Activated CD4-positive, alpha-beta T cell treated with anti-CD3 and anti-CD28 coated beads, Interleukin-2, amount 10 ng/mL, durations not matched to agents 24 days and 14 days (primary cell): ENCODE results near the gene SUGP2. TPM values are rescaled to one million over a fixed set of nuclear protein-coding genes. Genes with fewer than 3 reads are reported as not detected.
A peak's percentile ranks its signal among the peaks of the same experiment; 100 is the strongest.
"Not testable (repeated sequence)": the region's sequence is repeated elsewhere in the genome, so short reads cannot be mapped to it uniquely, and the experiment has no call there.

Experiments used
- DNase-seq: peaks from one replicate; pipeline ENCODE4 v3.0.0; 2022
- H3K27ac Mint-ChIP-seq: one replicate; pipeline ENCODE4 v1.8.0; 2022; ENCODE audit warnings: mild to moderate bottlenecking, mixed read lengths
- H3K27me3 Mint-ChIP-seq: one replicate; pipeline ENCODE4 v1.8.0; 2022; ENCODE audit warnings: mixed read lengths
- H3K36me3 Mint-ChIP-seq: one replicate; pipeline ENCODE4 v1.8.0; 2022; ENCODE audit warnings: low read depth, mild to moderate bottlenecking, mixed read lengths
- H3K4me1 Mint-ChIP-seq: one replicate; pipeline ENCODE4 v1.8.0; 2021; ENCODE audit warnings: mixed read lengths
- H3K4me3 Mint-ChIP-seq: one replicate; pipeline ENCODE4 v1.8.0; 2022; ENCODE audit warnings: mild to moderate bottlenecking, moderate library complexity, mixed read lengths
- H3K9me3 Mint-ChIP-seq: one replicate; pipeline ENCODE4 v1.8.0; 2021; ENCODE audit warnings: mixed read lengths
- intact Hi-C: fragments of 100-400 bp; cut with micrococcal nuclease; formaldehyde crosslinking; loops from one replicate; pipeline ENCODE4 v1.15.1; 2023
- total RNA-seq: library from RNA; stranded (reverse); gene quantifications from 2 replicates; pipeline ENCODE4 v1.2.3, GENCODE V29; 2022

The SUGP2 gene
- total RNA-seq, 1 donor from 2014 or later = 128 TPM

DNA sequence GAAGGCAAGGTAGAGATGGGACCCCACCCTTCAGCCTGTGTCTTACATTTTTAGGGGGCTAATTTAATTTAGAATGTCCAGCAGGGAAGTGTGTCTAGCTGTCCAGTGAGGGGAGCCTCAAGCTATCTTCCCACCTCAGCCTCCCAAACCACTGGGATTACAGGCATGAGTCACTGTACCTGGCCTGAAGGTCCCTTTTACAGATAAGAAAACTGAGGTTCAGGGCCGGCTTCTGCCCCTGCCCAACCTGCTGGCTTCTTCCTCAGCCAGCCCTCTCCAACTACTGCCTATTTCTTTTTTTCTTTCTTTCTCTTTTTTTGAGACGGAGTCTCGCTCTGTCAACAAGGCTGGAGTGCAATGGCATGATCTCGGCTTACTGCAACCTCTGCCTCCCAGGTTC, 72.9 kb downstream of the SUGP2 start:
- no peak for DNase-seq
- Mint-ChIP-seq H3K27me3 (peaks cover 6% of the 10 kb centered on the region), H3K4me3 (no peak overlapping the region), H3K4me1 (peaks cover 5% of the 10 kb centered on the region), H3K36me3 (no peaks in the 10 kb centered on the region), H3K27ac (no peak overlapping the region), H3K9me3 (no peaks in the 10 kb centered on the region)
- intact Hi-C loops = no loop called here

DNA sequence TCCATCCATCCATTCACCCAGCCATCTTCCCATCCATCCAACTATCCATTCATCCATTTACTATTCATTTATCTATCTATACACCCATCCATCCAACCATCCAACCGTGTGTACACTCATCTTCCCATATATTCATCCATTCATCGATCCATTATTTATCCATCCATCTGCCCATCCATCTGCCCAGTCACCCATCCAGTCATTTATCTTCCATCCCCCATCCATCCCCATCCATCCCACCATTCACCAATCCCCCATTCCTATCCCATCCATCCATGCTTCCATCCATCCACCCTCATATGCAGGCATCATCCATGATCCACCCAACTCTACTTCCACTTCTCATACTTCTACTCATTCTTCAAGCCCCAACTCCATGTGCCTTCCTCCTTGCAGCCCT, 78.3 kb downstream of the SUGP2 start:
- Mint-ChIP-seq H3K4me3 (no peak overlapping the region), H3K27me3 (no peaks in the 10 kb centered on the region), H3K9me3 (peaks cover 6% of the 10 kb centered on the region), H3K4me1 (no peaks in the 10 kb centered on the region), H3K36me3 (no peaks in the 10 kb centered on the region), H3K27ac (no peak overlapping the region)
- intact Hi-C loops = no loop called here
- no peak for DNase-seq

DNA sequence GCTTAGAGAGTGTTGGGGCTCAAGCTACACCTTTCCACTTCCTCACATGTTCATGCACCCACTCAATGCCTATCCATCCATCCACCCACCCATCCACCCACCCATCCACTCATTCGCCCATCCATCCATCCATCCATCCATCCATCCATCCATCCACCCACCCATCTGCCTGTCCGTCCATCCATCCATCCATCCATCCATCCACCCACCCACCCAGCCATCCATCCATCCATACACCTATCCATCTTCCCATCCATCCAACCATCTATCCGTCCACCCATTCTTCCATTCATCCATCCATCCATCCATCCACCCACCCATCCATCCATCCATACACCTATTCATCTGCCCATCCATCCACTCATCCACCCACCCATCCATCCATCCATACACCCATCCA, 79.2 kb downstream of the SUGP2 start:
- Mint-ChIP-seq H3K4me1 (no peaks in the 10 kb centered on the region), H3K4me3 (no peak overlapping the region), H3K9me3 (peaks cover 6% of the 10 kb centered on the region), H3K36me3 (no peaks in the 10 kb centered on the region), H3K27ac (no peak overlapping the region), H3K27me3 (no peaks in the 10 kb centered on the region)
- intact Hi-C loops = no loop called here
- DNase-seq = no peak

DNA sequence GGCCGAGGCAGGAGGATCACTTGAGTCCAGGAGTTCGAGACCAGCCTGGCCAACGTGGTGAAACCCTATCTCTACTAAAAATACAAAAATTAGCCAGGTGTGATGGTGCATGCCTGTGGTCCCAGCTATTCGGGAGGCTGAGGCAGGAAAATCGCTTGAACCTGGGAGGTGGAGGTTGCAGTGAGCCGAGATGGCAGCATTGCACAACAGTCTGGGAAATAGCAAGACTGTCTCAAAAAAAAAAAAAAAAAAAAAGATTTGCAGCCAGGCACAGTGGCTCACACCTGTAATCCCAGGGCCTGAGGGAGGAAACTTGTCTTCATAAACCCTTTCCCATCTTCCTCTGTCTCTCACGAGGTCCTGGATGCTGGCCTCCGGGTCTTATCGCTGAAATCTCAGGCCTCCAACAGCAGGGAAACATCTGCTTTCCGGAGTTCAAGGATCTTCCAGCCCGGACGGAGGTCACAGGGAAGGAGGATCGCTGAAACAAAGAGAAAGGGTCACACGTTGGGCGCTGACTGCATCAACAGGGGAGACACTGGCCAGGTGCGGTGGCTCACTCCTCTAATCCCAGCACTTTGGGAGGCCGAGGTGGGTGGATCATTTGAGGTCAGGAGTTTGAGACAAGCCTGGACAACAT, 80.8 kb downstream of the SUGP2 start:
- H3K27ac Mint-ChIP-seq, intact Hi-C loops, H3K9me3 Mint-ChIP-seq, H3K36me3 Mint-ChIP-seq, DNase-seq, H3K27me3 Mint-ChIP-seq, H3K4me1 Mint-ChIP-seq, H3K4me3 Mint-ChIP-seq: not testable (repeated sequence)

DNA sequence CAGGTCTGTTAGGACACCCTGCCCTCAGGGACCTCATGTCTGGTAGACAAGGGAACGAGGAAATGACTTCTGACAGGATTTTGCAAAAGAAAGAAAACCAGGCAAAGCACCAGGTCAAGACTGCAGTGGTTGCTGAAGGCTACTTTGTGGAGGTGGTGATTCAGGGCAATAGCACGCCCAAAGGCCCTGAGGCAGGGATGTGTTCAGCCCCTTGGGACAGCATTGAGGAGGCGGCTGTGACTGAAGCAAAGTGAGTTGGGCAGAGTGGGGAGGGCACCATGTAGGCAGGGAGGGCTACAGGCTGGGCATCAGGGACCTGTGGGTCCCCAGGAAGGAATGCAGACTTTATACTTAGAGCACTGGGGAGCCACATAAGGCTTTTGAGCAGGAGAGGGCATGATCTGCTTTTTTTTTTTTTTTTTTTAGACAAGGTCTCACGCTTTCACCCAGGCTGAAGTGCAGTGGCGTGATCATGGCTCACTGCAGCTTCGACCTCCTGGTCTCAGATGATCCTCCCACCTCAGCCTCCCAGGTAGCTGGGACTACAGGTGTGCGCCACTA, 81.5 kb downstream of the SUGP2 start:
- H3K27ac Mint-ChIP-seq = no peak overlapping the region
- no peak overlapping the region for H3K4me3 Mint-ChIP-seq
- H3K36me3 Mint-ChIP-seq = no peaks in the 10 kb centered on the region
- intact Hi-C loops = no loop called here
- peaks cover 6% of the 10 kb centered on the region for H3K9me3 Mint-ChIP-seq
- H3K4me1 Mint-ChIP-seq = no peaks in the 10 kb centered on the region
- DNase-seq = no peak
- no peaks in the 10 kb centered on the region for H3K27me3 Mint-ChIP-seq

DNA sequence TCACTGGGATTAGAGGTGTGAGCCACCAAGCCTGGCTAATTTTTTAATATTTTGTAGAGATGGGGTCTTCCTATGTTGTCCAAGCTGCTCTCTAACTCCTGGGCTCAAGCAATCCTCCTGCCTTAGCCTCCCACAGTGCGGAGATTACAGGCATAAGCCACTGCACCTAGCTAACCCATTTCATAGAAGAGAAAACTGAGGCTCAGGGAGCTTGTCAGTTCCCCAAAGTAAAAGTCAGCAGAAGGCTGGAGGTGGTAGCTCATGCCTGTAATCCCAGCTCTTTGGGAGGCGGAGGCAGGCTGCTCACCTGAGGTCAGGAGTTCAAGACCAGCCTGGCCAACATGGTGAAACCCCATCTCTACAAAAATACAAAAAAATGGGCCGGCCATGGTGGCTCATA, 83.5 kb downstream of the SUGP2 start:
- Mint-ChIP-seq H3K4me1 (no peaks in the 10 kb centered on the region), H3K27ac (no peak overlapping the region), H3K27me3 (peaks cover 3% of the 10 kb centered on the region), H3K36me3 (no peaks in the 10 kb centered on the region), H3K4me3 (no peak overlapping the region), H3K9me3 (peaks cover 2% of the 10 kb centered on the region)
- no peak for DNase-seq
- intact Hi-C loops = no loop called here

DNA sequence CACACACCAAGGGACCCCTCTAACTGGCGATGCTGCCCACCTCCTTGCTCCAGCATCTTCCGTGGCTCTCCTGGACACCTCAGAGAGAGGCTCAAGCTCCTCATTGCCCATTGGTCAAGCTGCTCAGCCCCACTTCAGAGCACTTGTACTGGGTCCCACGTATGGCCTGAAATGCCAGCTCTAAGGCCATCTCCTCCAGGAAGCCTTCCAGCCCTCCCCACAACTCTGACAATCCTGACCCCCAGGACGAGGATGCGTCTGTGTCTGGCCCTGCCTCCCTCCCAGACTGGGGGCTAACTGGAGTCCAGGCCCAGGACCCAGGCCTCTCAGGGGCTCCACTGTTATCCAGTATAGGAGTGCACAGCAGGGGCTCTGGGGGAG, 84.4 kb downstream of the SUGP2 start:
- no peak for DNase-seq
- no peak overlapping the region for H3K4me3 Mint-ChIP-seq
- intact Hi-C loops = no loop called here
- H3K27me3 Mint-ChIP-seq = peaks cover 3% of the 10 kb centered on the region
- H3K36me3 Mint-ChIP-seq = no peaks in the 10 kb centered on the region
- no peaks in the 10 kb centered on the region for H3K4me1 Mint-ChIP-seq
- no peak overlapping the region for H3K27ac Mint-ChIP-seq
- H3K9me3 Mint-ChIP-seq = no peaks in the 10 kb centered on the region

DNA sequence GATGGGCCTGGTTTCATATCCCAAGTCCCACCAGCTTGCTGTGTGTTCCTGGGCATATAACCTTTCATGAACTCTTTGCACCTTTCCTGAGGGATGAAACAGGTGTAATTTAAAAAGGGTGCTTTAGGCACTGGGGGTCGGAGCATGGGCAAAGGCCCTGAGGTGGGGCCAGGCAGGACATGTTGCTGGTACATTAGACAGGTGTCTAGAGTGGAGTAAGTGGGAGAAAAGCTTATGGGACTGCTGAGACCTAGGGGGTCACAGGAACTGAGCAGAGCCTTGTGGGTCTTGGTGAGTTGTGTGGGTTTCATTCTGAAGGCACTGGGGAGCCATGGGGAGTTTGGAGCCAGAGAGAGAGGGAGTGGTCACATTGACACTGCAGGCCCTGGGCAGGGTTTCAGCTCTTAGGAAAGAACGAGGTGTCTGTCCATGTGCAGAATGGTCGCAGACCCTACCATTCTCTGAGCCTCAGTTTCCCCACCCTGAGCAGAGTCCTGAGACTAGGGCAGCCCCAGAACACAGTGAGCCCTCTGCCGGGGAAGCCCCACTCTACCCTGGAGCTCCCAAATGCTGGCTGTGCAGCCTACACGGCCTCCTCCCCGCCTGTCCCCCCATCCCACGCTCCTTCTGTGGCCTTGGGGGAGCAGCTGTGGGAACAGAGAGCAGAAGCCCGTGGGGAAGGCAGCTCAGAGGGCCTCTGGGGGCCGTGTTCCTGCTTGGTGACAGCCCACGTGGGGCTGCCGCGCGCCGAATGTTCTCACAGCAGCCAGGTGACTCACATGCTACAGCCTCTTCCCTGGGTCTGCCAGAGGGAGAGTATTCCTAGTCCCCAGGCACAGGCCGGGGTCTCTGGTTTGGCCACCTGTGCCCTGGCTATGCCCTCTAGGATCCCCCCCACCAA, 85.0 kb downstream of the SUGP2 start:
- Mint-ChIP-seq H3K4me3 (no peak overlapping the region), H3K27ac (no peak overlapping the region), H3K36me3 (no peaks in the 10 kb centered on the region), H3K9me3 (no peaks in the 10 kb centered on the region), H3K4me1 (no peaks in the 10 kb centered on the region), H3K27me3 (peaks cover 3% of the 10 kb centered on the region)
- DNase-seq = no peak
- intact Hi-C loops = no loop called here

DNA sequence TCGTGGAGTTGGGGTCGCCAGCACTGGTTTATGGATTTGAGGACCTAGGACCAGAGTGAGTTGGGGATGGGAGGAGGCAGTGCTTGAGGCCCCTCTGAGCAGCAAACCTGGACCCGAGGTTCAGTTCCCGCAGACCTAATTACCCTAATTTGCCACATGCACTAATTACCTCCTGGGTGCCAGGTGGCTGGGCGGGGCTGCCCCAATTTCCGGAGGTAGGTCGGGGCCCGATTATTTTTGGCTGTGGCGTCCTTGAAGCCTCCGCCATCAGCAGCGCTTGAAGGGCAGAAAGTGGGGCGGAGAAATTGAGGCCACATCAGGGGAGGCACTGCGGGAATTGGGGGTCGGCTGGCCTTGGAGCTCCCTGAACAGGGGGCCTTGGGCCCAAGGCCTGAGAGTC, 86.4 kb downstream of the SUGP2 start:
- intact Hi-C loops = no loop called here
- DNase-seq = no peak
- Mint-ChIP-seq H3K9me3 (no peaks in the 10 kb centered on the region), H3K27me3 (peaks cover 13% of the 10 kb centered on the region), H3K36me3 (no peaks in the 10 kb centered on the region), H3K27ac (no peak overlapping the region), H3K4me3 (no peak overlapping the region), H3K4me1 (peaks cover 2% of the 10 kb centered on the region)

DNA sequence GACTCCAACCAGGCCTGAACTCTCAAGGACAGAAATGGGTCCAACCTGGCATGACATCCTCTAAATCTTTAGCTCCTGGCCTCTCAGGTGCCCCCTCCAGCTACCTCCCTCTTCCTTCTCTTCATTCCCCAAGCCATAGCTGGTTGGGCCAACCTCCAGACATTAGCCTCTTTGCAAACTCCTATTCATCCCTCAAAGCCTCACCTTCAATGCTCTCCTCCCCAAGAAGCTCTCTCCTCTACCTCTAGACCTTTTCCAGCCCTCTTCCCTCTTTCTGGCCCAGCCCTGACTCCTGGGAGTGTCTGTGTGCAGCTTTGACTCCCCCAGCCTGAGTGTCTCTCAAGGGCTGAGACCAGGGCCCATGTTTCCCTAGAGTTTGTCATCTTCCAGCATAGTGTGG, 87.0 kb downstream of the SUGP2 start:
- H3K4me1 Mint-ChIP-seq = peaks cover 2% of the 10 kb centered on the region
- H3K9me3 Mint-ChIP-seq = no peaks in the 10 kb centered on the region
- H3K36me3 Mint-ChIP-seq = no peaks in the 10 kb centered on the region
- peaks cover 19% of the 10 kb centered on the region for H3K27me3 Mint-ChIP-seq
- intact Hi-C loops = no loop called here
- DNase-seq = no peak
- H3K4me3 Mint-ChIP-seq = no peak overlapping the region
- no peak overlapping the region for H3K27ac Mint-ChIP-seq

DNA sequence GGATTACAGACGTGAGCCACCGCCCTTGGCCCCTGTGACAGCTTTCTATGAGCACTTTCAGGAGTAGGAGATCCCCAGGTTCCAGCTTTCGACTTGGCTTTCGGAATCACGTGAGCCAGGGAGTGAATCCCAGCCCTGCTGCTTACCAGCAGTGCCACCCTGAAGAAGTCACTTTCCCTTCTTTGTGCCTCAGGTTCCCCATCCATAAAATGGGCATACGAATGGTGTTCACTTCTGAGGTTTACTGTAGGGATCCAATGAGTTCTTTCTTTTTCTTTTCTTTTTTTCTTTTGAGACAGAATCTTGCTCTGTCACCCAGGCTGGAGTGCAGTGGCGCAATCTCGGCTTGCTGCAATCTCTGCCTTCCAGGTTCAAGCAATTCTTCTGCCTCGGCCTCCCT, 88.0 kb downstream of the SUGP2 start:
- H3K4me1 Mint-ChIP-seq = peaks cover 4% of the 10 kb centered on the region
- peaks cover 23% of the 10 kb centered on the region for H3K27me3 Mint-ChIP-seq
- no peak for DNase-seq
- no peak overlapping the region for H3K27ac Mint-ChIP-seq
- H3K9me3 Mint-ChIP-seq = no peaks in the 10 kb centered on the region
- intact Hi-C loops = no loop called here
- no peaks in the 10 kb centered on the region for H3K36me3 Mint-ChIP-seq
- no peak overlapping the region for H3K4me3 Mint-ChIP-seq

DNA sequence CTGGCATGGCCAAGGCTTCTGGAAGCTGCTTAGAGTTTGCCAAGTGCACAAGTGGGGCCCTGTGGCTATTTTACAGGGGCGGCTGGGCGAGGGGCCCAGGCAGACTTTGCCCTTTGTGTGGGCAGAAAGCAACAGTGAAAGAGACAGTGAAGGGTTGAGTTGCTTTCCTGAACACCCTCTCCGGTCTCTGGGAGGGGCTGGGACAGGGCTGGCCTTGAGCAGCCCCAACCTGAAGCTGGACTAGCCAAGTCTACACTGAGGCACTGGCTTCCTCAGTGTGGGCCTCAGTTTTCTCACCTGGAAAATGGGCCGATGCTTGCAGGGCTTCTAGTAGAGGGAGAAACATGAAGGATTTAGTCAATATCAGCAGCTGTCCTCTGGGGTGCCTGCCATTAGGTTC, 89.9 kb downstream of the SUGP2 start:
- H3K9me3 Mint-ChIP-seq = no peaks in the 10 kb centered on the region
- H3K4me3 Mint-ChIP-seq = no peak overlapping the region
- no peak overlapping the region for H3K27ac Mint-ChIP-seq

DNA sequence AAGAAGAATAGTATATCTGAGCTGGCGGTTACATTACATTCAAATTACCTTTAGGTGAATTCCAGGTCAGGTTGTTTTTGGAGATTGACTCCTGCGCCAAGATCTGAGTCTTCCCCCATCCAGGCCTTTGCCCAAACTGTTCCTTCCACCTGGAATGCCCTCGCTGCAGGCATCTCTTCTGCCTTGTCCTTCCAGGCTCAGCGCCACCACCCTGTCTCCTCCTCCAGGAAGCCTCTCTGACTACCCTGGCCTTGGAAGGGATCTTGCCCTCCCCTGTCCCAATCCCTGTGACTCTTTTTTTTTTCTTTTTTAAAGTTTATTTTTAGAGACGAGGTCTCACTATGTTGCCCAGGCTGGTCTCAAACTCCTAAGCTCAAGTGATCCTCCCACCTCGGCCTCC, 90.6 kb downstream of the SUGP2 start:
- no peak for DNase-seq

More for the DNA sequence above, 89.9 kb downstream of the SUGP2 start:
- H3K36me3 Mint-ChIP-seq = no peaks in the 10 kb centered on the region
- intact Hi-C loops = no loop called here
- H3K4me1 Mint-ChIP-seq = peaks cover 7% of the 10 kb centered on the region
- H3K27me3 Mint-ChIP-seq = peaks cover 36% of the 10 kb centered on the region
- no peak for DNase-seq

DNA sequence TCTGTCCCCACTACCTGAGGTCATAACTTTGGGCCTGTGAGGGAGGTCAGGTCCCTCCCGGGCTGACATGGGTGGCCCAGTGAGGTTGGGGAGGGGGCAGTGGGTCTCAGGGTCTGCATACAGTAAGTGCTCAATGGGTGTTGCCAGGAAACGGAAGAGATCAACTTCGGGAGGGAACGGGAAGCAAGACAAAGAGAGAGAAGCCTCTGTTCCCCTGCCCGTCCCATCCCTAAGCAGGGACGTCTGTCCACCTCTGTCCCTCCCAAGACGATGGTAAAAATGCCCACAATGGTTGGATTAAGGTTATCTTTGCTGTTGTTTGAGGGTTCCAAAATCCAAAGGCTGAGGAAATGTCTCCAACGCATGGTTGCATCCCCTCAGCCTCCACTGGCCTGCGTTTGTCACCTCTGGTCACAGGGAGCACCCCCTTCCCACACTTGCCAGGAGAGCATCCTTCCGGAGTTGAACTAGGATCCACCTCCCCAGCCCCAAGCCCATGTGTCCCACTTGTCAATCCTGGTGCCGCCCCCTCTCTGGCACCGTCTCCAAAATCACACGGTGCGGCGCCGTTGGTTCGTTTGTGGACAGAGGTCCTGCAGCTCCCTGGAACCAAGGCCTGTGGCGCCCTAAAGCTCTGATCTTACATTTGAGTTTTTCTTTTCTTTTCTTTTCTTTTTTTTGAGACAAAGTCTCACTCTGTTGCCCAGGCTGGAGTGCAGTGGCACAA, 91.5 kb downstream of the SUGP2 start:
- Mint-ChIP-seq H3K9me3 (no peaks in the 10 kb centered on the region), H3K4me1 (peaks cover 7% of the 10 kb centered on the region), H3K36me3 (no peaks in the 10 kb centered on the region), H3K27me3 (peaks cover 40% of the 10 kb centered on the region), H3K4me3 (peak overlapping the region; percentile 15), H3K27ac (no peak overlapping the region)
- intact Hi-C loops = no loop called here
- DNase-seq = no peak

More for the DNA sequence above, 90.6 kb downstream of the SUGP2 start:
- no peak overlapping the region for H3K27ac Mint-ChIP-seq
- no peaks in the 10 kb centered on the region for H3K36me3 Mint-ChIP-seq
- peak overlapping the region; percentile 15 for H3K4me3 Mint-ChIP-seq
- H3K4me1 Mint-ChIP-seq = peaks cover 7% of the 10 kb centered on the region
- H3K27me3 Mint-ChIP-seq = peaks cover 38% of the 10 kb centered on the region
- intact Hi-C loops = no loop called here
- no peaks in the 10 kb centered on the region for H3K9me3 Mint-ChIP-seq
